ENCODE data around the gene ZNF816. TPM values are rescaled to one million over a fixed set of nuclear protein-coding genes. Genes with fewer than 3 reads are reported as not detected.
"Not testable (repeated sequence)": the region's sequence is repeated elsewhere in the genome, so short reads cannot be mapped to it uniquely, and the experiment has no call there.

Gene ZNF816
- total RNA-seq, 1 donor from 2014 or later: 9.0 TPM

GRCh38 chr19:52948025-52948770 is 14.5 kb downstream of the ZNF816 start:
- DNase-seq (ENCODE audit: extremely low spot score, unreplicated experiment): no peak
- H3K27me3 Mint-ChIP-seq (ENCODE audit: unreplicated experiment): no peaks in the 10 kb centered on the region
- H3K9me3 Mint-ChIP-seq (ENCODE audit: unreplicated experiment): peaks cover 35% of the 10 kb centered on the region
- H3K4me3 Mint-ChIP-seq (ENCODE audit: unreplicated experiment): no peak overlapping the region
- peaks cover 2% of the 10 kb centered on the region for H3K4me1 Mint-ChIP-seq (ENCODE audit: unreplicated experiment)
- TF ChIP-seq, protein P1, sequence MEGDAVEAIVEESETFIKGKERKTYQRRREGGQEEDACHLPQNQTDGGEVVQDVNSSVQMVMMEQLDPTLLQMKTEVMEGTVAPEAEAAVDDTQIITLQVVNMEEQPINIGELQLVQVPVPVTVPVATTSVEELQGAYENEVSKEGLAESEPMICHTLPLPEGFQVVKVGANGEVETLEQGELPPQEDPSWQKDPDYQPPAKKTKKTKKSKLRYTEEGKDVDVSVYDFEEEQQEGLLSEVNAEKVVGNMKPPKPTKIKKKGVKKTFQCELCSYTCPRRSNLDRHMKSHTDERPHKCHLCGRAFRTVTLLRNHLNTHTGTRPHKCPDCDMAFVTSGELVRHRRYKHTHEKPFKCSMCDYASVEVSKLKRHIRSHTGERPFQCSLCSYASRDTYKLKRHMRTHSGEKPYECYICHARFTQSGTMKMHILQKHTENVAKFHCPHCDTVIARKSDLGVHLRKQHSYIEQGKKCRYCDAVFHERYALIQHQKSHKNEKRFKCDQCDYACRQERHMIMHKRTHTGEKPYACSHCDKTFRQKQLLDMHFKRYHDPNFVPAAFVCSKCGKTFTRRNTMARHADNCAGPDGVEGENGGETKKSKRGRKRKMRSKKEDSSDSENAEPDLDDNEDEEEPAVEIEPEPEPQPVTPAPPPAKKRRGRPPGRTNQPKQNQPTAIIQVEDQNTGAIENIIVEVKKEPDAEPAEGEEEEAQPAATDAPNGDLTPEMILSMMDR (IDR thresholded peaks at IDR 0.05): no peak
- no peak overlapping the region for H3K27ac Mint-ChIP-seq (ENCODE audit: unreplicated experiment)
- peaks cover 43% of the 10 kb centered on the region for H3K36me3 Mint-ChIP-seq (ENCODE audit: unreplicated experiment)

GRCh38 chr19:52946322-52947310 is 16.1 kb downstream of the ZNF816 start:
- H3K4me3 Mint-ChIP-seq (ENCODE audit: unreplicated experiment): no peak overlapping the region
- peaks cover 28% of the 10 kb centered on the region for H3K36me3 Mint-ChIP-seq (ENCODE audit: unreplicated experiment)
- peaks cover 9% of the 10 kb centered on the region for H3K4me1 Mint-ChIP-seq (ENCODE audit: unreplicated experiment)
- DNase-seq (ENCODE audit: extremely low spot score, unreplicated experiment): no peak
- H3K9me3 Mint-ChIP-seq (ENCODE audit: unreplicated experiment): peaks cover 24% of the 10 kb centered on the region
- no peak overlapping the region for H3K27ac Mint-ChIP-seq (ENCODE audit: unreplicated experiment)
- H3K27me3 Mint-ChIP-seq (ENCODE audit: unreplicated experiment): no peaks in the 10 kb centered on the region
- TF ChIP-seq, protein P1 (IDR thresholded peaks at IDR 0.05): no peak

GRCh38 chr19:52945652-52946321 is 16.9 kb downstream of the ZNF816 start:
- Mint-ChIP-seq H3K4me1 (ENCODE audit: unreplicated experiment) (peaks cover 15% of the 10 kb centered on the region), H3K27me3 (ENCODE audit: unreplicated experiment) (no peaks in the 10 kb centered on the region), H3K27ac (ENCODE audit: unreplicated experiment) (no peak overlapping the region), H3K9me3 (ENCODE audit: unreplicated experiment) (peaks cover 18% of the 10 kb centered on the region), H3K4me3 (ENCODE audit: unreplicated experiment) (no peak overlapping the region), H3K36me3 (ENCODE audit: unreplicated experiment) (peaks cover 19% of the 10 kb centered on the region)
- TF ChIP-seq, protein P1 (IDR thresholded peaks at IDR 0.05): no peak
- no peak for DNase-seq (ENCODE audit: extremely low spot score, unreplicated experiment)

DNA sequence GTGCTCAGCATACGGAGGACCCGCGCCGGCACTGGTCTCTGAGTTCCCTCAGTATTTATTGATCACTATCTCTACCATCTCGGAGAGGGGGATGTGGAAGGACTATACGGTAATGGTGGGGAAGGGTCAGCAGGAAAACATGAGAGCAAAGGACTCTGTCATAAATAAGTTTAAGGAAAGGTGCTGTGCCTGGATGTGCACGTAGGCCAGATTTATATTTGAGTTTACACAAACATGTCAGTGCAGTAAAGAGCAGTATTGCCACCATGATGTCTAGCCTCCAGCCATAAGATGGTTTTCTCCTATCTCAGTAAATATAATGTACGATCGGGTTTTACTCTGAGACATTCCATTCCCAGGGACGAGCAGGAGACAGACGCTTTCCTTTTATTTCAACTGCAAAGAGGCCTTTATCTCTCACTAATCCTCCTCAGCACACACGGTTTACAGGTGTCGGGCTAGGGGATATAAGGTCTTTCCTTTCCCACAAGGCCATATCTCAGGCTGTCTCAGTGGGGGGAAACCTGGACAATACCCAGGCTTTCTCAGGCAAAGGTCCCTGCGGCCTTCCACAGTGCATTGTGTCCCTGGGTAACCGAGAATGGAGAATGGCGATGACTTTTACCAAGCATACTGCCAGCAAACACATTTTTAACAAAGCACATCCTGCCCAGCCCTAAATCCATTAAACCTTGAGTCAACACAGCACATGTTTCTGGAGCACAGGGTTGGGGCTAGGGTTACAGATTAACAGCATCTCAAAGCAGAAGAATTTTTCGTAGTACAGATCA is 17.8 kb downstream of the ZNF816 start:
- Mint-ChIP-seq H3K4me1 (ENCODE audit: unreplicated experiment) (peaks cover 15% of the 10 kb centered on the region), H3K36me3 (ENCODE audit: unreplicated experiment) (peaks cover 11% of the 10 kb centered on the region)
- H3K4me3 Mint-ChIP-seq (ENCODE audit: unreplicated experiment); H3K27me3 Mint-ChIP-seq (ENCODE audit: unreplicated experiment); DNase-seq (ENCODE audit: extremely low spot score, unreplicated experiment); H3K27ac Mint-ChIP-seq (ENCODE audit: unreplicated experiment); H3K9me3 Mint-ChIP-seq (ENCODE audit: unreplicated experiment): not testable (repeated sequence)
